ENCODE measurements around the gene CNTNAP2. TPM values are rescaled to one million over a fixed set of nuclear protein-coding genes. Genes with fewer than 3 reads are reported as not detected.

The CNTNAP2 gene
- total and polyA plus RNA-seq, 2 donors (not counting 1 experiment from before 2014, with no cell fraction given): not detected

- Histone ChIP-seq H3K79me2 (ENCODE audit: control insufficient read depth, insufficient read depth, low read length) (no peaks in the 10 kb centered on the region), H4K20me1 (ENCODE audit: control insufficient read depth, extremely low read depth, insufficient read depth, low read length) (no peaks in the 10 kb centered on the region), H3K4me2 (ENCODE audit: extremely low read depth, insufficient read depth, low read length) (no peak overlapping the region), H3K9me3 (ENCODE audit: control insufficient read depth, insufficient read depth, low read depth, low read length) (no peaks in the 10 kb centered on the region), H3K27ac (ENCODE audit: insufficient read depth, low read length) (no peak overlapping the region), H3K4me3 (replicated peaks in 1 of 4; ENCODE audit: control extremely low read depth in 1 of 4, insufficient read depth in 1 of 4, low read depth in 3 of 4, low read length in 4 of 4) (no peak overlapping the region), H2AFZ (ENCODE audit: low read length) (no peak overlapping the region), H3K9ac (ENCODE audit: insufficient read depth, low read length) (no peak overlapping the region), H3K36me3 (ENCODE audit: control insufficient read depth, insufficient read depth, low read length) (no peaks in the 10 kb centered on the region), H3K27me3 (ENCODE audit: control insufficient read depth, insufficient read depth, low read length) (no peaks in the 10 kb centered on the region), H3K4me1 (ENCODE audit: control insufficient read depth, extremely low read depth, insufficient read depth, low read length) (no peaks in the 10 kb centered on the region)
- DNase-seq (ENCODE audit: low read depth in 2 of 2): no peak
- TF ChIP-seq, protein P1, sequence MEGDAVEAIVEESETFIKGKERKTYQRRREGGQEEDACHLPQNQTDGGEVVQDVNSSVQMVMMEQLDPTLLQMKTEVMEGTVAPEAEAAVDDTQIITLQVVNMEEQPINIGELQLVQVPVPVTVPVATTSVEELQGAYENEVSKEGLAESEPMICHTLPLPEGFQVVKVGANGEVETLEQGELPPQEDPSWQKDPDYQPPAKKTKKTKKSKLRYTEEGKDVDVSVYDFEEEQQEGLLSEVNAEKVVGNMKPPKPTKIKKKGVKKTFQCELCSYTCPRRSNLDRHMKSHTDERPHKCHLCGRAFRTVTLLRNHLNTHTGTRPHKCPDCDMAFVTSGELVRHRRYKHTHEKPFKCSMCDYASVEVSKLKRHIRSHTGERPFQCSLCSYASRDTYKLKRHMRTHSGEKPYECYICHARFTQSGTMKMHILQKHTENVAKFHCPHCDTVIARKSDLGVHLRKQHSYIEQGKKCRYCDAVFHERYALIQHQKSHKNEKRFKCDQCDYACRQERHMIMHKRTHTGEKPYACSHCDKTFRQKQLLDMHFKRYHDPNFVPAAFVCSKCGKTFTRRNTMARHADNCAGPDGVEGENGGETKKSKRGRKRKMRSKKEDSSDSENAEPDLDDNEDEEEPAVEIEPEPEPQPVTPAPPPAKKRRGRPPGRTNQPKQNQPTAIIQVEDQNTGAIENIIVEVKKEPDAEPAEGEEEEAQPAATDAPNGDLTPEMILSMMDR (conservative IDR thresholded peaks at IDR 0.05 in 1 of 2, IDR thresholded peaks at IDR 0.05 in 1 of 2; ENCODE audit: low read depth in 1 of 2, low read length in 2 of 2): no peak
- no peak for TF ChIP-seq EZH2 (IDR thresholded peaks at IDR 0.05; ENCODE audit: low read length, missing control alignments)
These were observed 338.6 kb downstream of the CNTNAP2 start for GRCh38 chr7:146455091-146455655.

- no peak overlapping the region for H3K9ac ChIP-seq (ENCODE audit: insufficient read depth, low read length)
- H3K4me1 ChIP-seq (ENCODE audit: control insufficient read depth, extremely low read depth, insufficient read depth, low read length): no peaks in the 10 kb centered on the region
- no peak for DNase-seq (ENCODE audit: low read depth in 2 of 2)
- H4K20me1 ChIP-seq (ENCODE audit: control insufficient read depth, extremely low read depth, insufficient read depth, low read length): no peaks in the 10 kb centered on the region
- H2AFZ ChIP-seq (ENCODE audit: low read length): no peak overlapping the region
- no peak overlapping the region for H3K27ac ChIP-seq (ENCODE audit: insufficient read depth, low read length)
- no peak overlapping the region for H3K4me2 ChIP-seq (ENCODE audit: extremely low read depth, insufficient read depth, low read length)
- no peak overlapping the region for H3K4me3 ChIP-seq (replicated peaks in 1 of 4; ENCODE audit: control extremely low read depth in 1 of 4, insufficient read depth in 1 of 4, low read depth in 3 of 4, low read length in 4 of 4)
- H3K36me3 ChIP-seq (ENCODE audit: control insufficient read depth, insufficient read depth, low read length): no peaks in the 10 kb centered on the region
- H3K79me2 ChIP-seq (ENCODE audit: control insufficient read depth, insufficient read depth, low read length): no peaks in the 10 kb centered on the region
- H3K27me3 ChIP-seq (ENCODE audit: control insufficient read depth, insufficient read depth, low read length): no peaks in the 10 kb centered on the region
- TF ChIP-seq EZH2 (IDR thresholded peaks at IDR 0.05; ENCODE audit: low read length, missing control alignments): no peak
- TF ChIP-seq, protein P1 (conservative IDR thresholded peaks at IDR 0.05 in 1 of 2, IDR thresholded peaks at IDR 0.05 in 1 of 2; ENCODE audit: low read depth in 1 of 2, low read length in 2 of 2): no peak
- no peaks in the 10 kb centered on the region for H3K9me3 ChIP-seq (ENCODE audit: control insufficient read depth, insufficient read depth, low read depth, low read length)
These were observed 362.4 kb downstream of the CNTNAP2 start for GRCh38 chr7:146479040-146479439.

DNA sequence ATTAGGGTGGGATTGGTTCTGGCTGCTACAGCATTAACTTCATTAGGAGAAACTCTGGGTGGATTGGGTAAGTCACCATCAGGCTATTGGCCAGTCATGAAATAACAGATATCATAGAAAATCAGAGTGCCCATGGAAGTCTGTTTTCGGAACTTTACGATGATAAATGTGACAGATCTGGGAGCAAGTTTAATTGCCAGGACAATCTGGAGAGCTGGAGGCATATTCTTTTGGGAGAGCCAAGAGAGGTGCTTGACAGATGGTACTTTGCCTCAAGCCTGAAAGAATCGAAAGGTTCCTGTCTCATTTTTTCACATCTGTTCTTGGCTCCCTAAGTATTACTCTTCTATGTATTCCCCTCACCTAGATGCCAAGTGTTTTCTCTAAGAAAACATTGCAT is 369.9 kb downstream of the CNTNAP2 start:
- Histone ChIP-seq H3K4me3 (replicated peaks in 1 of 4; ENCODE audit: control extremely low read depth in 1 of 4, insufficient read depth in 1 of 4, low read depth in 3 of 4, low read length in 4 of 4) (no peak overlapping the region), H3K9me3 (ENCODE audit: control insufficient read depth, insufficient read depth, low read depth, low read length) (no peaks in the 10 kb centered on the region), H2AFZ (ENCODE audit: low read length) (no peak overlapping the region), H3K4me1 (ENCODE audit: control insufficient read depth, extremely low read depth, insufficient read depth, low read length) (no peaks in the 10 kb centered on the region), H3K4me2 (ENCODE audit: extremely low read depth, insufficient read depth, low read length) (no peak overlapping the region), H3K9ac (ENCODE audit: insufficient read depth, low read length) (no peak overlapping the region), H3K27me3 (ENCODE audit: control insufficient read depth, insufficient read depth, low read length) (no peaks in the 10 kb centered on the region), H3K79me2 (ENCODE audit: control insufficient read depth, insufficient read depth, low read length) (no peaks in the 10 kb centered on the region), H4K20me1 (ENCODE audit: control insufficient read depth, extremely low read depth, insufficient read depth, low read length) (no peaks in the 10 kb centered on the region), H3K36me3 (ENCODE audit: control insufficient read depth, insufficient read depth, low read length) (no peaks in the 10 kb centered on the region), H3K27ac (ENCODE audit: insufficient read depth, low read length) (no peak overlapping the region)
- no peak for DNase-seq (ENCODE audit: low read depth in 2 of 2)
- no peak for TF ChIP-seq EZH2 (IDR thresholded peaks at IDR 0.05; ENCODE audit: low read length, missing control alignments)
- TF ChIP-seq, protein P1 (conservative IDR thresholded peaks at IDR 0.05 in 1 of 2, IDR thresholded peaks at IDR 0.05 in 1 of 2; ENCODE audit: low read depth in 1 of 2, low read length in 2 of 2): no peak

Data from fibroblast of lung (primary cell).